Measurements from ENCODE around the gene ABLIM2.

ABLIM2 gene

DNA sequence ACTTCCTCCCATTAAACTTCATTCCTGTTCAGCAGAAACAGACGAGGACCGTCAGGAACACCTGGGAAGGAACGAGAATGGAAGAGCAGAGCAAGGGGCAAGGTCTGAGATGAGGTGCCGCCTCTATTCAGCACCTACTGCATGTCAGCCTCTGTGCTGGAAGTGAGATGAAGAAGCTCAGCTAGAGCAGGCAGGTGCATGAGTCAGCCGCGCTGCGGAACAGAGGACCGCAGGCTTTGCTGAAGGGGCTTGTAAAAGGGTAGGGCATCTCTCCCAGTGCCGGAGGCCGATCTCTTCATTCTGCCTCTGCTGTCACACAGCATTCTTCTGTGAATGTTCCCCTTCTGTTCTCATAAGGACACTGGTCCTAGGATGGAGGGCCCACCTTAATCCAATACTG is 6.1 kb upstream of the ABLIM2 start:
- H3K9me3 ChIP-seq (ENCODE audit: severe bottlenecking), result no peaks in the 10 kb centered on the region
- TF ChIP-seq, protein P1, sequence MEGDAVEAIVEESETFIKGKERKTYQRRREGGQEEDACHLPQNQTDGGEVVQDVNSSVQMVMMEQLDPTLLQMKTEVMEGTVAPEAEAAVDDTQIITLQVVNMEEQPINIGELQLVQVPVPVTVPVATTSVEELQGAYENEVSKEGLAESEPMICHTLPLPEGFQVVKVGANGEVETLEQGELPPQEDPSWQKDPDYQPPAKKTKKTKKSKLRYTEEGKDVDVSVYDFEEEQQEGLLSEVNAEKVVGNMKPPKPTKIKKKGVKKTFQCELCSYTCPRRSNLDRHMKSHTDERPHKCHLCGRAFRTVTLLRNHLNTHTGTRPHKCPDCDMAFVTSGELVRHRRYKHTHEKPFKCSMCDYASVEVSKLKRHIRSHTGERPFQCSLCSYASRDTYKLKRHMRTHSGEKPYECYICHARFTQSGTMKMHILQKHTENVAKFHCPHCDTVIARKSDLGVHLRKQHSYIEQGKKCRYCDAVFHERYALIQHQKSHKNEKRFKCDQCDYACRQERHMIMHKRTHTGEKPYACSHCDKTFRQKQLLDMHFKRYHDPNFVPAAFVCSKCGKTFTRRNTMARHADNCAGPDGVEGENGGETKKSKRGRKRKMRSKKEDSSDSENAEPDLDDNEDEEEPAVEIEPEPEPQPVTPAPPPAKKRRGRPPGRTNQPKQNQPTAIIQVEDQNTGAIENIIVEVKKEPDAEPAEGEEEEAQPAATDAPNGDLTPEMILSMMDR (IDR thresholded peaks at IDR 0.05; ENCODE audit: poor library complexity, severe bottlenecking), result no peak
- H3K4me3 ChIP-seq (ENCODE audit: severe bottlenecking), result no peak overlapping the region
- no peak for ATAC-seq (ENCODE audit: low read depth)
- no peaks in the 10 kb centered on the region for H3K4me1 ChIP-seq (ENCODE audit: insufficient read depth, poor library complexity, severe bottlenecking)
- no peak overlapping the region for H3K27ac ChIP-seq (ENCODE audit: poor library complexity, severe bottlenecking)
- DNase-seq (ENCODE audit: low spot score), result no peak
- no peaks in the 10 kb centered on the region for H3K27me3 ChIP-seq (ENCODE audit: insufficient read depth, poor library complexity, severe bottlenecking)
- H3K36me3 ChIP-seq (ENCODE audit: low read depth), result no peaks in the 10 kb centered on the region

DNA sequence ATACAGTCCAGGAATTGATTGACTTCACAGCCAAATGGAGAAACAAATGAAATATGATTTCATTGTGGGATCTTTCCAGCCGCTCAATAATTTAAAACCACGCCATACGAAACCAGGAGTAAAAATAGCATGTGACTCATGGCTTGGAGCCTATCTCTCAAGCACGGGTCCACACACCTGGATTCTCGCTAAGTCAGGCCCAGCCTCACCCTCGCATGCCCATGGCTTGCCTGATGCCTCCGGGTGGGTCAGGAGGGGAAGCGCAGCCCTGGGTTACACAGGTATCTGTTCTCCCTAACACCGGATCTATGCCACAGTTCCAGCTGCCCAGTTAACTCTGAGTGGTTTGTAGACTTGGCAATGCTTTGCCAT is 5.6 kb upstream of the ABLIM2 start:
- Histone ChIP-seq H3K27me3 (ENCODE audit: insufficient read depth, poor library complexity, severe bottlenecking) (no peaks in the 10 kb centered on the region), H3K4me3 (ENCODE audit: severe bottlenecking) (no peak overlapping the region), H3K4me1 (ENCODE audit: insufficient read depth, poor library complexity, severe bottlenecking) (no peaks in the 10 kb centered on the region), H3K9me3 (ENCODE audit: severe bottlenecking) (no peaks in the 10 kb centered on the region), H3K27ac (ENCODE audit: poor library complexity, severe bottlenecking) (no peak overlapping the region), H3K36me3 (ENCODE audit: low read depth) (no peaks in the 10 kb centered on the region)
- DNase-seq (ENCODE audit: low spot score) (no peak), ATAC-seq (ENCODE audit: low read depth) (no peak; the same call in 2 of the 3 replicates)
- TF ChIP-seq, protein P1 (IDR thresholded peaks at IDR 0.05; ENCODE audit: poor library complexity, severe bottlenecking), result no peak

GRCh38 chr4:8163436-8164193 is 5.0 kb upstream of the ABLIM2 start:
- Histone ChIP-seq H3K9me3 (ENCODE audit: severe bottlenecking) (no peaks in the 10 kb centered on the region), H3K4me1 (ENCODE audit: insufficient read depth, poor library complexity, severe bottlenecking) (no peaks in the 10 kb centered on the region), H3K27ac (ENCODE audit: poor library complexity, severe bottlenecking) (no peak overlapping the region), H3K4me3 (ENCODE audit: severe bottlenecking) (no peak overlapping the region), H3K27me3 (ENCODE audit: insufficient read depth, poor library complexity, severe bottlenecking) (no peaks in the 10 kb centered on the region), H3K36me3 (ENCODE audit: low read depth) (no peaks in the 10 kb centered on the region)
- no peak for DNase-seq (ENCODE audit: low spot score)
- TF ChIP-seq, protein P1 (IDR thresholded peaks at IDR 0.05; ENCODE audit: poor library complexity, severe bottlenecking), result no peak
- no peak for ATAC-seq (ENCODE audit: low read depth)

GRCh38 chr4:8163026-8163425 is 4.4 kb upstream of the ABLIM2 start:
- H3K9me3 ChIP-seq (ENCODE audit: severe bottlenecking), result no peaks in the 10 kb centered on the region

GRCh38 chr4:8162625-8163024 is 4.0 kb upstream of the ABLIM2 start:
- Histone ChIP-seq H3K27ac (ENCODE audit: poor library complexity, severe bottlenecking) (no peak overlapping the region), H3K4me1 (ENCODE audit: insufficient read depth, poor library complexity, severe bottlenecking) (no peaks in the 10 kb centered on the region), H3K36me3 (ENCODE audit: low read depth) (no peaks in the 10 kb centered on the region), H3K4me3 (ENCODE audit: severe bottlenecking) (no peak overlapping the region), H3K27me3 (ENCODE audit: insufficient read depth, poor library complexity, severe bottlenecking) (peaks cover 8% of the 10 kb centered on the region), H3K9me3 (ENCODE audit: severe bottlenecking) (no peaks in the 10 kb centered on the region)
- ATAC-seq (ENCODE audit: low read depth), result no peak
- TF ChIP-seq, protein P1 (IDR thresholded peaks at IDR 0.05; ENCODE audit: poor library complexity, severe bottlenecking), result no peak
- DNase-seq (ENCODE audit: low spot score), result no peak

More at GRCh38 chr4:8163026-8163425, 4.4 kb upstream of the ABLIM2 start:
- ATAC-seq (ENCODE audit: low read depth) (no peak), DNase-seq (ENCODE audit: low spot score) (no peak)
- Histone ChIP-seq H3K27ac (ENCODE audit: poor library complexity, severe bottlenecking) (no peak overlapping the region), H3K27me3 (ENCODE audit: insufficient read depth, poor library complexity, severe bottlenecking) (peaks cover 4% of the 10 kb centered on the region), H3K4me3 (ENCODE audit: severe bottlenecking) (no peak overlapping the region), H3K4me1 (ENCODE audit: insufficient read depth, poor library complexity, severe bottlenecking) (no peaks in the 10 kb centered on the region), H3K36me3 (ENCODE audit: low read depth) (no peaks in the 10 kb centered on the region)
- TF ChIP-seq, protein P1 (IDR thresholded peaks at IDR 0.05; ENCODE audit: poor library complexity, severe bottlenecking), result no peak
